HG03575 (cell line): ENCODE data around the gene ARMC5.
"Not testable (repeated sequence)": the region's sequence is repeated elsewhere in the genome, so short reads cannot be mapped to it uniquely, and the experiment has no call there.

Experiments
- ATAC-seq: cut with Tn5 transposase; IDR thresholded peaks from one replicate; pipeline ENCODE4 v1.9.1; 2021; ENCODE audit not compliant: unreplicated experiment, insufficient number of reproducible peaks, low FRiP score; ENCODE audit errors: extremely low read depth

ARMC5 gene

DNA sequence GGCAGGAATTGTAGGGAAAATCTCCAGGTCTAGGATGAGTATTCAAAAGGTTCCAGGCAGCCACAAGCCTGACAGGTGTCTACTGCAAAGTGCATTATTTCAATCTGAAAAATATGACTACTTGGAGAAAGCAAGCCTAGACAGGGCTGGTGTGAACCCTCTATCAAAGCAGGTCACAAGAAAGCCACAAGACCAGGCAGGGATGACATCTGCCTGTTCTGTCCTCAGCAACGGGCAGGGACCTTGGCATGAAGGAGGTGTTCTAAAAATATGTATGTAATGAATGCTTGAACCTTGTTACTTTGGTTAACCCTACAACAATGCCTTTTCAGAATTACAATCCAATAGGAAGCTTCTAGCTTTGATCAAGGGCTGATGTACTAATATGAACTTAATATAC, 30.0 kb upstream of the ARMC5 start:
- ATAC-seq: no peak

DNA sequence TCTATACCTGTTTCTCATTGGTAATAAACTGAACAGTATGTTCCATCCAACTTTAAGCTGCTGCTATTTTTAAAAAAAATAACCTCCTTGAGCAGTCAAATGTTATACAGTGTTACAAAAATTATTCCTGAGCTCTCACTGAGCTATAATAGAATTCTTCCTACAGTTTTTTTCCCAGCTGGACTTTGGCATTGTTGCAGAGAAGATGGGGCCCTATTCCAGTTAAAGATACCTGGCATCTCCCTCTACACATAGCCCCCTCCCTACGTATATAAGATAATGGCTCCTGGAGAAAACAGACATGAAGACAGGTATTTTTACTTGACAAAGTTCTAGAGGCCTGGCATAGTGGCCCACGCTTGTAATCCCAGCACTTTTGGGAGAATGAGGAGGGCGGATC, 29.5 kb upstream of the ARMC5 start:
- no peak for ATAC-seq

GRCh38 chr16:31430380-31431052, 28.8 kb upstream of the ARMC5 start:
- ATAC-seq: no peak

DNA sequence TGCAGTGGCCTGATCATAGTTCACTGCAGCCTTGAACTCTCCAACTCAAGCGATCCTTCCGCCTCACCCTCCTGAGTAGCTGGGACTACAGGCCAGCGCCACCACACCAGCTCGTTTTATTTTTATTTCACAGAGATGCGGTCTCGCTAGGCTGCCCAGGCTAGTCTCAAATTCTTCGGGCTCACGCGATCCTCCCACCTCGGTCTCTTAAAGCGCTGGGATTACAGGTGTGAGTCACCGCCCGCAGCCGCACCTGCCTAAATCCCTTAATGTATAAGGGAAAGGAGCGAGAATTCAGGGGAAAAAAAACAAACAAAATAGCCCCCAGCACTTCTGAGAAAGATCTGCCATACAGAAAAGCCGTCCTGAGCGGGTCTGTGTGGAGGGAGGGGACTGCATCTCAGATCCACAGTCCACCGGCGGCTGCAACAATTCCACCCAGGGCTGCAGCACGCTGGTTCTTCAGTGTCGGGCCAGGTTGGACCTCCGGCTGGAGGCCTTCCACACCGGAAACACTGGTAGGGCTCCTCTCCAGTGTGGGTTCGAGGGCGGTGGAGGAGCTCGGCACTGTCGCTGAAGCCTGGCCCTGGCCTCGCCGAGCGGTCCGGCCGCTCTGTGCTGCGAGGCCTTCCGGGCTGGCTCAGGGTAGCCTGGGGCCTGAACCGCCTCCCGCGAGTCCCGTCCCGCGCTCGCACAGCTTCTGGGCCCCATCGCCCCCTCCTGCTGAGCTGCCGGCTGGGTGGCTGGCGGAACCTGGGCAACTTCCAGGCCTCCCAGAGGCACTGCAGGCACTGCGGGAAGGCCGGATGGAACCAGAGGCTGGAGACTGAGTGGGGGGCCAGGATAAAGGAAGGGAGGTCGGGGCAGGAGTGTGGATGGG, 23.7 kb upstream of the ARMC5 start:
- ATAC-seq: no peak

DNA sequence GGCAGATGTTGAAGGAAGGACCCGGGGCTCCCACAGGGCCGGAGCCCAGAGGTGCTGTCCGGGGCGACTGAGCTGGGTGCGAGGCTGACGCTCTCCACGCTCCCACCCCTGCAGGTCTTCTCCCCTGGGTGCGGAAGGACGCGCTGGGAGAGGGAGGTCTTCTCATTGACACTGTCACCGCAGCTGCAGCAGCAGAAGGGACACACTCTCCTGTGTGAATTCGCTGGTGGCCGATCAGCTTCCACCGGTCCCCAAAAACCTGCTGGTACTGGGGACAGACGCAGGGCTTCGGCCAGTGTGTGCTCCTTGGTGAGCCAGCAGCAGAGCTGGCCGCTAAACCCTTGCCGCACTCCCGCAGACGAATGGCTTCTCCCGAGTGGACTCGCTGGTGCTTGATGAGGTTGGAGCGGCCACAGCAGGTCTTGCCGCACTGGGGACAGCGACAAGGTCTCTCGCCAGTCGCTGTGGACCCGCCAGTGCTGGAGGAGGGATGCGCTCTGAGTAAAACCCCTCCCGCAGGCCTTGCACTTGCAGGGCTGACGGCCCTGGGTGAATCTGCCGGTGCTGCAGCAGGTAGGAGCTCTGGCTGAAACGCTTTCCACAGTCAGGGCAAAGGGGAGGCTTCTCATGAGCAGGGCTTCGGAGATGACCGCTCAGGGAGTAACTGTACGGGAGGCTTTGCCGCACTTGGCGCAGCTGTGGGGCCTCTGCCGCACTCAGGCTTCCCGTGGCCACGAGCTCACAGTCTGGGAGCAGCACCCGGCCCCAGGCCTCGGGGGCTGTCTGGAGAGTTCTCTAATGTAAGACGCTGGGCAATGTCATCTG, 22.9 kb upstream of the ARMC5 start:
- no peak for ATAC-seq

- ATAC-seq: no peak
These were observed 20.9 kb upstream of the ARMC5 start for GRCh38 chr16:31438414-31438813.

- not testable (repeated sequence) for ATAC-seq
These were observed 20.3 kb upstream of the ARMC5 start for GRCh38 chr16:31439023-31439422.

DNA sequence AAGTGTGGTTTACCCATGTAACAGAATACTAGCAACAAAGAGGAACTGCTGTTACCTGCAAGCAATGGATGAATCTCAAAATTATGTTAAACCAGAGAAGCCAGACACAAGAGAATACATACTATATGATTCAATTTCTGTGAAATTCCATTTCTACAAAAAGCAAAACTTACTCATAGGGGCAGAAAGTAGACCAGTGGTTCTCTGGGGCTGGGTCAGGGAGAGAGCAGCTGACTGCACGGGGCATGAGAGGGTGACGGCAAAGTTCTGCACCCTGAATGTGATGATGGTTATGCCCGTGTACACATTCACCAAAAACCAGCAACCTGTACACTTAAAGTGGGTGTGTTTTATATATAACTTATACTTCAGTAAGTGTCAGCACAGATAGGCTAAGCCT, 19.8 kb upstream of the ARMC5 start:
- no peak for ATAC-seq

DNA sequence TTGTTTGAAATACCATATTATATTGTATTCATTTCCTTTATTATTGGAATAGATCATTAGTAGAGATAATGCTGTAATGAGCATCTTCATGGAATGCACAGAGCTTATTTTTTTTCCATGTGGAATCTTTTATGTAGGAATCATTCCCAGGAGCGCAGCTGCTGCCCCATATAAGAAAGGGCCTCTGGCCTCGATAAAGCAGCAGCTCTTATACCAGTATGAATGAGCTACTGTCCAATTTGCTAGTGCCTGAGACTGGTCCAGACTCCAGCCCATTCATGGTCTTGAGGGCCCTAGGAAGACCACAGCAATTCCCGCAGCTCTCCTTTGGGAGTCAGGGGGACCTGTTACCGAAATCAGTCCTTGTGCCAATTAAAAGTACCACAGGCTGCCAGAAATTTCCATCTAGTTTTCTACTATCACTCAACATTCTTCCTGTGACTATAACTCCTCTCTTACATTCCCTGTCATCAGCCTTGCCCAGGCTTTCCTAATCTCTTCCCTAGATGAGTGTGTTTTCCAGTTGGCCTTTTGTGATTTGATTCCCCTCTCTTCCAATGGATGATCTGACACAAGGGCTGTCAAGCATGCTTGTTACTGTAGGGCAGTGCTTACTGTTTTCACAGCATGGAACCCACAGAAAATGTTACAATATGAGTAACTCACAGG, 18.7 kb upstream of the ARMC5 start:
- ATAC-seq: no peak

DNA sequence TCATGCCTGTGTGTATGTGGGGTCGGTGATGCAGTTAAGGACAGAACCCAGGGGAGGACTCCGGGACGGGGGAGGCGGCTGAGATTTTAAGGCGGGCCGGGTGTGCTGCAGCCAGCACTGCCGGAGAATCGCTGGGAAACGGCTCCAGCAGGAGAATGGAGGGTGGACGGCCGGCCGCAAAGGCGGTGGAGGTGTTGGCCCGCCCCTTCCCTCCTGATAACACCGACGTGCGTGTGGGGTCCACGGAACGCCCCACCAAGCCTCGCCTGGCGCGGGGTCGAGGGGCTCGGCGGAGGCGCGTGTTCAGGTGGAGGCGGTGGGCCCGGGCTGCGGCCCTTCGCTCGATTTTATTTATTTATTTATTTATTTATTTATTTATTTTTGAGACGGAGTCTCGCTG, 17.3 kb upstream of the ARMC5 start:
- no peak for ATAC-seq

GRCh38 chr16:31445931-31446330, 13.4 kb upstream of the ARMC5 start:
- ATAC-seq: not testable (repeated sequence)

DNA sequence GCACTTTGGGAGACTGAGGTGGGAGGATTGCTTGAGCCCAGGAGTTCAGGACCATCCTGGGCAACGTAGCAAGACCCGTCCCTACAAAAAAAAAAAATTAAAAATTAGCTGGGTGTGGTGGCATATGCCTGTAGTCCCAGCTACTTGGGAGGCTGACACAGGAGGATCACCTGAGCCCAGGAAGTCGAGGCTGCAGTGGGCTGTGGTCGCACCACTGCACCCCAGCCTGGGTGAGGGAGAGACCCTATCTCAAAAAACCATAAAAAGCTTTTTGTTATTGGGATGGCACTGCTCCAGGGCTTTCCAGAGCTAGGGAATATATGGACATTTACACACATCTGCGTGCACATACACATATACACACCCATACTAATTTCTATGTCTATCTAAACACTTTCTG, 8.1 kb upstream of the ARMC5 start:
- no peak for ATAC-seq

- ATAC-seq: no peak
These were observed 7.5 kb upstream of the ARMC5 start for GRCh38 chr16:31451681-31452351.

DNA sequence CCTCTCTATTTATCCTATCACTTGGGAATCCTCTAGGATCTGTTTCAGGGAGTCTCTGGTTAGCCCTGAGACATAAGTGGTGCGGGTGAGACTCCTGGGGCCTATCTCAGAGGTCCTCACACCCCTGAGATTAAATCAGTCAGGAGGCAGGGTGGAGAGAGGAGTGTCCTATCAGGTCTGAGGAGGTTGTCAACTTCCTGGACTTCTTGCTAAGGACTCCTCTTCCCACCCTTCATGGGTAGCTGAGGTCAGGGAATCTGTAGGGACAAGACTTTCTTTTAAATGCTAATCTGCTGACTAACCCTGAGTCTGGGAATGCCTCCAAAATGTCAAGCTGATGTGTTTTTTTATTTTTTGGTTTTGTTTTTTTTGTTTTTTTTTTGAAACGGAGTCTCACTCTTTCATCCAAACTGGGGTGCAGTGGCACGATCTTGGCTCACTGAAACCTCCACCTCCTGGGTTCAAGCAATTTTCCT, 6.6 kb upstream of the ARMC5 start:
- no peak for ATAC-seq

DNA sequence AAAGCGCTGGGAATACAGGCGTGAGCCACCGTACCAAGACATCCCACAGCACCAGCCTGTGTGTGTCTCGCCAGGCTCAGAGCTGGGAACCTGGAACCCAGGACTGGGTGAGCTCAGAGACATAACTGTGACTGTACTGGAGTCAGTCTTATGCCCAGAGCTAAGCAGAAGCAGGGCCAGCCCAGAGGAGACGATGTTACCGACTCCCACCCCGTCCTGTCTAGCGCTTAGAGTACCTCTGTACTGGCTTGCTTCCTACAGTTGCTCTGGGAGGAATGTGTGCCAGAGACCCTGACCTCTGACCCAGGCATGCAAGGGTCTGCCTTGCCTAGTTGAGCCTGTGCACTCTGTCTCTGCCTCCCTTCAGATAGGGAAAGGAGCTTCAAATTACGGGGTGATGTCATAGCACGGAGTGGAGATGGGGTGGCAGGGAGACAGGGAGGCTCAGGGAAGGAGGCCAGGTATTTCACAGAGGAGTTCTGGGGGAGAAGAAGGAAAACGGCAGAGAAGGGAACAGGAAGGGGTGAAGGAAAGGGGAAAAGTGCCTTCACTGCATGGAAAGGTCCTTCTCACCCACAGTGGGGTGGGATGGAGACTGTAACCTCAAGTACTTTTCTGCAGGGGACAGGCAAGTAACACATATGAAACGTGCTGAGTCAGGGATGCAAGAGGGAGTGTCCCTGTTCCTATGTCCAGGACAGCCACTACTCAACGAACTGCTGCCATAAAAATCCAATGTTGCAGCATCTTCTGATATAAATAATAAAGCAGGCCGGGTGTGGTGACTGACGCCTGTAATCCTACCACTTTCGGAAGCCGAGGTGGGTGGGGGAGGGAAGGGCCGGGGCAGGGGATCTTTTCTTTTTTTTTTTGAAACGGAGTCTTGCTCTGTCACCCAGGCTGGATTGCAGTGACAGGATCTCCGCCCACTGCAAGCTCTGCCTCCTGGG, 5.8 kb upstream of the ARMC5 start:
- no peak for ATAC-seq

DNA sequence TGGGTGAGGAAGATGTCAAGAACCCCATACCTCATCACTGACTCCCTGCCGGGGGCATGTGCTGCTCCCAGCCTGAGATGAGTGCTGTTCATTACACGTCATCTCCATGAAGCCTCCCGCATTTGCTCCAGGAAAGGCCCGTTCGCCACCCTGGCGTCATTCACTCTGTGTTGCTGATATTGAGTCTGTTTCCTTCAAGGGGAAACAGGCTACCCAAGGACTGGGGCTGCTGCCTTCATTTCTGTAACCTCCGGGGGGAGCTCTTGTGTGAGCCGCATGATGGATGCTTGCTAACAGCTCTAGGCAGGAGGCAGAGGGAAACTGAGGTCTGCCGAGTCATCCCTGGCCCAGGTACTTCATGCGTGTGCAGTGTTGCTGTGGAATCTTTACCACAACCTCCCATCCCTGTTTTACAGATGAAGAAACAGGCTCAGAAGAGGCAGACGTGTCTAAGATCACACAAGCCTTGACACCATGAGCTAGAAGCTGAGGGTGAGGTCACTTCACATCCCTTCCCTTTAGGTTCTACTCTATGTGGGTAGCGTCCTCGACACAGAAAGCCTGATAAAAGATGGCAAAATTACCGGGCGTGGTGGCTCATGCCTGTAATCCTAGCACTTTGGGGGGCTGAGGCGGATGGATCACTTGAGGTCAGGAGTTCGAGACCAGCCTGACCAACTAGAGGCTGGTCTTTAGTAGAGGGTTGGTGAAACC, 3.5 kb upstream of the ARMC5 start:
- no peak for ATAC-seq

DNA sequence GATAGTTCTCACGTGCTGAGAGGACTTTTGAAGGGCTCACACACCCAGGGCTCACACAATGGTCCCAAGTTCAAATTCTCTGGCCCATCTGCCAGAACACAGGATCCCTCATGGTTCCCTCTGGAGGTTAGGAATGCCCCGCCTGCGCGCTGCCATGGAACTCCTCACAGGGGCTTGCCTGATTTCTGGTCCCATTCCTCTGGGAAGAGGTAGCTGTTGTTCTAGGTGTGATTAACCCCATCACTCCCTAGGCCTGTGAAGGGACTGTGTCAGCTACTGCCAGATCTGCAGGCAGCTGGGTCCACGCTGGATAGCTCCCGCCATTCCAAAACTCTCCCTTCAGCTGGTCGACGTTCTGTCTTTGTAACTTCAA, 2.3 kb upstream of the ARMC5 start:
- ATAC-seq: no peak
